Measurements from ENCODE around the gene VAV1. TPM values are rescaled to one million over a fixed set of nuclear protein-coding genes. Genes with fewer than 3 reads are reported as not detected.

Gene VAV1
- total and polyA plus RNA-seq, 2 of the 13 experiments (the other 11 are each of a cell fraction or from before 2014, with no cell fraction given): not detected

- TF ChIP-seq ARID4A (CRISPR knock-in tag; IDR thresholded peaks at IDR 0.05; ENCODE audit: borderline replicate concordance) (peak; percentile 37; the same call in 1 of the 2 replicates), ZNF773 (CRISPR knock-in tag; IDR thresholded peaks at IDR 0.05; ENCODE audit: borderline replicate concordance) (no peak), SOX6 (IDR thresholded peaks at IDR 0.05) (no peak), SOX6 (CRISPR knock-in tag; IDR thresholded peaks at IDR 0.05) (no peak), ZNF547 (CRISPR knock-in tag; IDR thresholded peaks at IDR 0.05) (peak; percentile 75; the same call in 1 of the 2 replicates), JUND (CRISPR knock-in tag; IDR thresholded peaks at IDR 0.05) (no peak), CEBPB (IDR thresholded peaks at IDR 0.05; ENCODE audit: borderline replicate concordance, low read depth, low read length) (peak; percentile 78), XRCC5 (optimal IDR thresholded peaks at IDR 0.05; ENCODE audit: low read length) (peak; percentile 75), SNAI1 (CRISPR knock-in tag; IDR thresholded peaks at IDR 0.05; ENCODE audit: borderline replicate concordance) (no peak), E2F1 (CRISPR knock-in tag; IDR thresholded peaks at IDR 0.05) (no peak), ZSCAN30 (CRISPR knock-in tag; IDR thresholded peaks at IDR 0.05) (no peak), DRAP1 (CRISPR knock-in tag; IDR thresholded peaks at IDR 0.05) (peak; percentile 56; the same call in 1 of the 2 replicates), ZSCAN25 (CRISPR knock-in tag; IDR thresholded peaks at IDR 0.05) (no peak), CREM (IDR thresholded peaks at IDR 0.05) (peak; percentile 98), CREM (CRISPR knock-in tag; IDR thresholded peaks at IDR 0.05) (no peak), RARG (CRISPR knock-in tag; IDR thresholded peaks at IDR 0.05; ENCODE audit: low read depth) (no peak), ZNF354B (CRISPR knock-in tag; IDR thresholded peaks at IDR 0.05) (no peak), ZSCAN29 (CRISPR knock-in tag; conservative IDR thresholded peaks at IDR 0.05) (no peak), ZNF549 (CRISPR knock-in tag; IDR thresholded peaks at IDR 0.05) (no peak), ZNF556 (CRISPR knock-in tag; IDR thresholded peaks at IDR 0.05; ENCODE audit: borderline replicate concordance) (no peak; the same call in 1 of the 2 replicates), ZNF543 (CRISPR knock-in tag; IDR thresholded peaks at IDR 0.05) (no peak), ZBTB2 (CRISPR knock-in tag; IDR thresholded peaks at IDR 0.05; ENCODE audit: low read depth) (no peak), MLLT10 (CRISPR knock-in tag; IDR thresholded peaks at IDR 0.05) (no peak), ZNF343 (CRISPR knock-in tag; IDR thresholded peaks at IDR 0.05) (no peak)
Observed at GRCh38 chr19:6737873-6738786, 34.4 kb upstream of the VAV1 start (continued).
